Lower leg skin (tissue), 4 donors: ENCODE results near the gene DRGX. TPM values are rescaled to one million over a fixed set of nuclear protein-coding genes. Genes with fewer than 3 reads are reported as not detected.
A peak's percentile ranks its signal among the peaks of the same experiment; 100 is the strongest.

Source experiments
- DNase-seq, 2 donors: peaks; one replicate each; pipeline ENCODE4 v3.0.0-alpha.2; 2019; ENCODE audit warnings: low spot score in 2 of 2
- H3K4me3 ChIP-seq: fragments of 200-600 bp; sonication (generic); 2 replicates; pipeline ENCODE4 v1.5.1; 2017; ENCODE audit warnings: mild to moderate bottlenecking, low read depth; ENCODE audit not compliant: poor library complexity, severe bottlenecking
- POLR2A ChIP-seq, 2 donors: fragments of 450-650 bp; IDR thresholded peaks; one replicate each; pipeline ENCODE4 v1.6.1; 2016 to 2017; ENCODE audit warnings: antibody characterized with exemption in 2 of 2, mild to moderate bottlenecking in 1 of 2, moderate library complexity in 1 of 2
- WGBS, 2 donors: methylation state at CpG; one replicate each; pipeline ENCODE4 v1.1.5; 2018; 5-methylcytosine and 5-hydroxymethylcytosine counted together
- intact Hi-C: fragments of 100-400 bp; cut with DNase I; formaldehyde crosslinking; loops from one replicate; pipeline ENCODE4 v1.15.0; 2023; ENCODE audit warnings: low total_unique reads
- total RNA-seq, 4 donors: library from RNA; depleted of rRNA; stranded (reverse); fragments of >200 nt; gene quantifications; one replicate each; pipeline ENCODE4 v1.1.0, GENCODE V29; 2016
- TF ChIP-seq, protein P1 (sequence below), 3 donors: fragments of 450-650 bp; IDR thresholded peaks; one replicate each; pipeline ENCODE4 v1.5.1; 2016; ENCODE audit warnings: antibody characterized with exemption in 3 of 3, mild to moderate bottlenecking in 3 of 3, moderate library complexity in 2 of 3

DRGX gene
- total RNA-seq, 4 donors from 2014 or later: not detected

- WGBS, 2 donors: 92 to 97% methylated on average over 4 of the region's 4 CpGs
- H3K4me3 ChIP-seq: no peak overlapping the region
- intact Hi-C loops: loop anchor here (5.0 kb wide), 1 partner anchor 1200 kb away; no protein-coding TSS in a partner anchor
- DNase-seq: peak in 1 of 2 donors; percentile 75
- TF ChIP-seq, protein P1, sequence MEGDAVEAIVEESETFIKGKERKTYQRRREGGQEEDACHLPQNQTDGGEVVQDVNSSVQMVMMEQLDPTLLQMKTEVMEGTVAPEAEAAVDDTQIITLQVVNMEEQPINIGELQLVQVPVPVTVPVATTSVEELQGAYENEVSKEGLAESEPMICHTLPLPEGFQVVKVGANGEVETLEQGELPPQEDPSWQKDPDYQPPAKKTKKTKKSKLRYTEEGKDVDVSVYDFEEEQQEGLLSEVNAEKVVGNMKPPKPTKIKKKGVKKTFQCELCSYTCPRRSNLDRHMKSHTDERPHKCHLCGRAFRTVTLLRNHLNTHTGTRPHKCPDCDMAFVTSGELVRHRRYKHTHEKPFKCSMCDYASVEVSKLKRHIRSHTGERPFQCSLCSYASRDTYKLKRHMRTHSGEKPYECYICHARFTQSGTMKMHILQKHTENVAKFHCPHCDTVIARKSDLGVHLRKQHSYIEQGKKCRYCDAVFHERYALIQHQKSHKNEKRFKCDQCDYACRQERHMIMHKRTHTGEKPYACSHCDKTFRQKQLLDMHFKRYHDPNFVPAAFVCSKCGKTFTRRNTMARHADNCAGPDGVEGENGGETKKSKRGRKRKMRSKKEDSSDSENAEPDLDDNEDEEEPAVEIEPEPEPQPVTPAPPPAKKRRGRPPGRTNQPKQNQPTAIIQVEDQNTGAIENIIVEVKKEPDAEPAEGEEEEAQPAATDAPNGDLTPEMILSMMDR (IDR thresholded peaks at IDR 0.05): no peak
- no peak for TF ChIP-seq POLR2A (IDR thresholded peaks at IDR 0.05)
These were observed 16.7 kb upstream of the DRGX start for GRCh38 chr10:49412571-49412970.

GRCh38 chr10:49410365-49411074, 14.6 kb upstream of the DRGX start:
- WGBS, 2 donors: 56 to 63% methylated on average over 7 of the region's 7 CpGs
- TF ChIP-seq, protein P1 (IDR thresholded peaks at IDR 0.05): no peak
- no peak for TF ChIP-seq POLR2A (IDR thresholded peaks at IDR 0.05)
- DNase-seq: peak in 1 of 2 donors; percentile 76
- H3K4me3 ChIP-seq: no peak overlapping the region
- intact Hi-C loops: loop anchor here (5.0 kb wide), 1 partner anchor 1202 kb away; no protein-coding TSS in a partner anchor

- 89 to 91% methylated on average over 4 of the region's 4 CpGs for WGBS, 2 donors
- no peak overlapping the region for H3K4me3 ChIP-seq
- no peak for DNase-seq
- intact Hi-C loops: loop anchor here (5.0 kb wide), 2 partner anchors 108 to 1203 kb away; no protein-coding TSS in a partner anchor
- TF ChIP-seq, protein P1 (IDR thresholded peaks at IDR 0.05): no peak
- no peak for TF ChIP-seq POLR2A (IDR thresholded peaks at IDR 0.05)
These were observed 13.9 kb upstream of the DRGX start for GRCh38 chr10:49409755-49410154.

- TF ChIP-seq, protein P1 (IDR thresholded peaks at IDR 0.05): no peak
- TF ChIP-seq POLR2A (IDR thresholded peaks at IDR 0.05): no peak
- H3K4me3 ChIP-seq: no peak overlapping the region
- intact Hi-C loops: loop anchor here (5.0 kb wide), 1 partner anchor 109 kb away; no protein-coding TSS in a partner anchor
- peak in 1 of 2 donors; percentile 75 for DNase-seq
- 60 to 66% methylated on average over 13 of the region's 13 CpGs for WGBS, 2 donors
These were observed 12.8 kb upstream of the DRGX start for GRCh38 chr10:49408519-49409306.

GRCh38 chr10:49407552-49408137, 11.8 kb upstream of the DRGX start:
- intact Hi-C loops: loop anchor here (5.0 kb wide), 1 partner anchor 110 kb away; no protein-coding TSS in a partner anchor

More at GRCh38 chr10:49407552-49408137, 11.8 kb upstream of the DRGX start:
- no peak for TF ChIP-seq POLR2A (IDR thresholded peaks at IDR 0.05)
- TF ChIP-seq, protein P1 (IDR thresholded peaks at IDR 0.05): peak in 1 of 3 donors; percentile 24
- 0 to 4% methylated on average over 2 of the region's 2 CpGs for WGBS, 2 donors
- peak; percentile 68 to 94 for DNase-seq
- H3K4me3 ChIP-seq: no peak overlapping the region
